Measurements from ENCODE around the gene SH3BP1. TPM values are rescaled to one million over a fixed set of nuclear protein-coding genes. Genes with fewer than 3 reads are reported as not detected.

The SH3BP1 gene
- total RNA-seq, 4 donors from 2014 or later: 33.8 to 53.4 (median 42.0) TPM

- peak overlapping the region in 3 of 4 donors; percentile 53 to 63 (median 58) for H3K27ac ChIP-seq
- no peaks in the 10 kb centered on the region for H3K9me3 ChIP-seq
- intact Hi-C loops (cut with DNase I): no loop called here
- no peak for DNase-seq
- H3K36me3 ChIP-seq: peaks cover 0 to 87% (median 6%) of the 10 kb centered on the region in 3 donors
- H3K4me3 ChIP-seq: no peak overlapping the region
- TF ChIP-seq, protein P1, sequence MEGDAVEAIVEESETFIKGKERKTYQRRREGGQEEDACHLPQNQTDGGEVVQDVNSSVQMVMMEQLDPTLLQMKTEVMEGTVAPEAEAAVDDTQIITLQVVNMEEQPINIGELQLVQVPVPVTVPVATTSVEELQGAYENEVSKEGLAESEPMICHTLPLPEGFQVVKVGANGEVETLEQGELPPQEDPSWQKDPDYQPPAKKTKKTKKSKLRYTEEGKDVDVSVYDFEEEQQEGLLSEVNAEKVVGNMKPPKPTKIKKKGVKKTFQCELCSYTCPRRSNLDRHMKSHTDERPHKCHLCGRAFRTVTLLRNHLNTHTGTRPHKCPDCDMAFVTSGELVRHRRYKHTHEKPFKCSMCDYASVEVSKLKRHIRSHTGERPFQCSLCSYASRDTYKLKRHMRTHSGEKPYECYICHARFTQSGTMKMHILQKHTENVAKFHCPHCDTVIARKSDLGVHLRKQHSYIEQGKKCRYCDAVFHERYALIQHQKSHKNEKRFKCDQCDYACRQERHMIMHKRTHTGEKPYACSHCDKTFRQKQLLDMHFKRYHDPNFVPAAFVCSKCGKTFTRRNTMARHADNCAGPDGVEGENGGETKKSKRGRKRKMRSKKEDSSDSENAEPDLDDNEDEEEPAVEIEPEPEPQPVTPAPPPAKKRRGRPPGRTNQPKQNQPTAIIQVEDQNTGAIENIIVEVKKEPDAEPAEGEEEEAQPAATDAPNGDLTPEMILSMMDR (IDR thresholded peaks at IDR 0.05): no peak
- no peak for TF ChIP-seq POLR2A (IDR thresholded peaks at IDR 0.05)
- H3K27me3 ChIP-seq: no peaks in the 10 kb centered on the region
- H3K4me1 ChIP-seq: peaks cover 32 to 54% (median 39%) of the 10 kb centered on the region in 3 donors
- WGBS, 2 donors: 25 to 45% methylated on average over 3 to 4 of the region's 6 CpGs
Measured at GRCh38 chr22:37624017-37624365, 15.5 kb upstream of the SH3BP1 start.

DNA sequence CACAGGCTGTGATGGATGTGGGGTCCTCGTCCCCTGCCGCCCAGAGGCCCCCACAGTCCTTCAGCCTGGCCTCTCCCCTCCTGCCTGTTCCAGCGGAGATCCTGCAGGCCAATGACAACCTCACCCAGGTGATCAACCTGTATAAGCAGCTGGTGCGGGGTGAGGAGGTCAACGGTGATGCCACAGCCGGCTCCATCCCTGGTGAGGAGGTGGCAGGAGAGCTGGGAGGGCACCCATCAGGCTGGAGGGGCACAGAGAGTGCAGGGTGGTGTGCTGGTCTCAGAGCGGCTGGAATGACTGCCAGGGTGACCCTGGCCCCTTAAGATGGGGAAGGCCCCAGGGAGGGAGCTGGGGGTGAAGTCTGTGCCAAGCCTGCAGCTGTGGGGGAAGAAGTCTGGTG lies 14.6 kb upstream of the SH3BP1 start:
- intact Hi-C loops (cut with DNase I): no loop called here
- WGBS, 2 donors: 73 to 95% methylated on average over 3 of the region's 7 CpGs

DNA sequence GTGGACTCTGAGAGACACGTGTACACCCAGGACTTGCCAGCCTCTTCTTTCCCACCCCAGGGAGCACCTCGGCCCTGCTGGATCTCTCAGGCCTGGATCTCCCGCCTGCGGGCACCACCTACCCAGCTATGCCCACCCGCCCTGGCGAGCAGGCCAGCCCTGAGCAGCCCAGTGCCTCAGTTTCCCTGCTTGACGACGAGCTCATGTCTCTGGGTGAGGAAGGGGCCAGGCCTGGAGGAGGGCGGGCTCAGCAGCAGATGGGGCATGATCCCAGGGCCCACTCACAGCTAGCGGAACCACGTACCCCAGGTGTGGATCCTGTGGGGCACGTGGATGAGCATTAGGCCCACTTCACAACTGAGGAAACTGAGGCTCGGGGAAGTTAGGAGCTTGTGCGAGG lies 13.7 kb upstream of the SH3BP1 start:
- Histone ChIP-seq H3K4me3 (no peak overlapping the region), H3K27me3 (no peaks in the 10 kb centered on the region), H3K36me3 (peaks cover 0 to 87% (median 10%) of the 10 kb centered on the region in 3 donors), H3K9me3 (no peaks in the 10 kb centered on the region), H3K4me1 (peaks cover 32 to 54% (median 39%) of the 10 kb centered on the region in 3 donors), H3K27ac (peak overlapping the region in 3 of 4 donors; percentile 62 to 85 (median 70))
- intact Hi-C loops (cut with DNase I): no loop called here
- WGBS, 2 donors: 33 to 43% methylated on average over 1 to 6 of the region's 14 CpGs
- no peak for TF ChIP-seq POLR2A (IDR thresholded peaks at IDR 0.05)
- TF ChIP-seq, protein P1 (IDR thresholded peaks at IDR 0.05): no peak
- DNase-seq: no peak

More for the DNA sequence above, 14.6 kb upstream of the SH3BP1 start:
- H3K9me3 ChIP-seq: no peaks in the 10 kb centered on the region
- TF ChIP-seq, protein P1 (IDR thresholded peaks at IDR 0.05): no peak
- no peak for TF ChIP-seq POLR2A (IDR thresholded peaks at IDR 0.05)
- H3K36me3 ChIP-seq: peaks cover 0 to 87% (median 8%) of the 10 kb centered on the region in 3 donors
- H3K4me3 ChIP-seq: no peak overlapping the region
- H3K27ac ChIP-seq: peak overlapping the region in 1 of 4 donors; percentile 85
- H3K27me3 ChIP-seq: no peaks in the 10 kb centered on the region
- DNase-seq: no peak
- peaks cover 32 to 54% (median 39%) of the 10 kb centered on the region in 3 donors for H3K4me1 ChIP-seq

GRCh38 chr22:37626144-37626543 lies 13.3 kb upstream of the SH3BP1 start:
- Histone ChIP-seq H3K4me1 (peaks cover 32 to 54% (median 39%) of the 10 kb centered on the region in 3 donors), H3K36me3 (peaks cover 0 to 87% (median 10%) of the 10 kb centered on the region in 3 donors), H3K4me3 (no peak overlapping the region), H3K9me3 (no peaks in the 10 kb centered on the region), H3K27ac (peak overlapping the region; percentile 12 to 85 (median 66)), H3K27me3 (no peaks in the 10 kb centered on the region)
- WGBS, 2 donors: 24% methylated on average over 3 of the region's 11 CpGs; no CpG with 5 or more reads in 1 of the 2 donors
- TF ChIP-seq, protein P1 (IDR thresholded peaks at IDR 0.05): peak in 2 of 6 experiments; percentile 12 to 15
- no peak for TF ChIP-seq POLR2A (IDR thresholded peaks at IDR 0.05)
- DNase-seq: no peak
- intact Hi-C loops (cut with DNase I): no loop called here

GRCh38 chr22:37626556-37627075 lies 12.9 kb upstream of the SH3BP1 start:
- no peak for DNase-seq
- 44 to 57% methylated on average over 12 of the region's 13 CpGs for WGBS, 2 donors
- no peaks in the 10 kb centered on the region for H3K9me3 ChIP-seq
- H3K4me1 ChIP-seq: peaks cover 32 to 54% (median 39%) of the 10 kb centered on the region in 3 donors
- H3K4me3 ChIP-seq: no peak overlapping the region
- intact Hi-C loops (cut with DNase I): no loop called here
- H3K36me3 ChIP-seq: peaks cover 0 to 87% (median 8%) of the 10 kb centered on the region in 3 donors
- no peak for TF ChIP-seq POLR2A (IDR thresholded peaks at IDR 0.05)
- TF ChIP-seq, protein P1 (IDR thresholded peaks at IDR 0.05): no peak
- H3K27me3 ChIP-seq: no peaks in the 10 kb centered on the region
- peak overlapping the region; percentile 12 to 85 (median 66) for H3K27ac ChIP-seq

Measured in esophagus squamous epithelium (tissue), 5 donors.